Nephron progenitor cell (in vitro differentiated cells): ENCODE measurements around the gene ELMO1.

ENCODE experiments used
- DNase-seq: peaks from one replicate; pipeline ENCODE4 v3.0.0; 2021
- H3K27ac Mint-ChIP-seq: 2 replicates; pipeline ENCODE4 v1.8.0; 2021; ENCODE audit warnings: mild to moderate bottlenecking, moderate library complexity, mixed read lengths
- H3K27me3 Mint-ChIP-seq: 2 replicates; pipeline ENCODE4 v1.8.0; 2021; ENCODE audit warnings: mild to moderate bottlenecking, low read depth, mixed read lengths; ENCODE audit not compliant: poor library complexity
- H3K36me3 Mint-ChIP-seq: 2 replicates; pipeline ENCODE4 v1.8.0; 2021; ENCODE audit warnings: low read depth, mixed read lengths
- H3K4me1 Mint-ChIP-seq: 2 replicates; pipeline ENCODE4 v1.8.0; 2021; ENCODE audit warnings: mixed read lengths
- H3K4me3 Mint-ChIP-seq: 2 replicates; pipeline ENCODE4 v1.8.0; 2021; ENCODE audit warnings: mild to moderate bottlenecking, moderate library complexity, mixed read lengths
- H3K9me3 Mint-ChIP-seq: 2 replicates; pipeline ENCODE4 v1.8.0; 2021; ENCODE audit warnings: mild to moderate bottlenecking, moderate library complexity, mixed read lengths
- TF ChIP-seq, protein P1 (sequence below): fragments of 200-600 bp; sonication (generic); IDR thresholded peaks from 2 replicates; pipeline ENCODE4 v1.5.0; 2021; ENCODE audit warnings: antibody characterized with exemption

Gene ELMO1

DNA sequence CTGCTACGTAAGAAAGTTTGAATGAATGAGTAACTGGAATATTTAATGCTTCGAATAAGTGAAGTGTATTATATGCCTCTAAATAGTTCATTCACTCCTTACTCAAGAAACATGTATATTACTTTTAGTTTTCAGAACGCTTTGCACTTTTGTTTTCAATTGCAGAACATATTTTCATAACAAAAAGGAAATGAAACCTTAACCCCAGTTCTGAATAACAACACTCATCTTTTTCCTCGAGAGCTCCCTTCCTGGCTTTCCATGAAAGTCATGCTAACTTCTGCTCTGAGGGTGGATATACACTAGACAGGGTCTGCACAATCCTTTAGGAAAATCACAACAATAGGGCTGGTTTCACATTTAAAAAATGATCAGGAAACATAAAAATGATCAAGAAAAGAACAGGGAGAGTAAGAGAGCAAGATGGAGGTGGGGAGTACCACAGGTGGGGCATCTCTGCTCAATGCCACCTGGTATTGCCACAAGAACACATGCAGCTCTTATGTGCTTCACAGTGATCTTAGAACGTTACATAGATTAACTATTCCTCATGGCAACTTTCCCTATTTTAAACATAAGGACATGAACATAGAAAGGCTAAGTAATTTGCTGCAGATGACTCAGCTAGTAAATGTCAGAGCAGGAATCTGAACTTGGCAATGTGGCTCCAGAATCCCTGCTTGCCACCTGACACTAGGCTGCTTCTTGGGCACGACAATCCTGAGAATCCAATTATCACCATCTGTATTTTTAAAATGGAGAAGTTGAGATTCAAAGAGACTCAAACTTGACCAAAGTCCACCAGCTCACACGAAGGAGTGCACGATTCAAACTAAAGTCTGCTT, 504.9 kb downstream of the ELMO1 start:
- no peak overlapping the region for H3K4me3 Mint-ChIP-seq
- peaks cover 25% of the 10 kb centered on the region for H3K4me1 Mint-ChIP-seq
- peaks cover 20% of the 10 kb centered on the region for H3K9me3 Mint-ChIP-seq
- peaks cover 17% of the 10 kb centered on the region for H3K36me3 Mint-ChIP-seq
- TF ChIP-seq, protein P1, sequence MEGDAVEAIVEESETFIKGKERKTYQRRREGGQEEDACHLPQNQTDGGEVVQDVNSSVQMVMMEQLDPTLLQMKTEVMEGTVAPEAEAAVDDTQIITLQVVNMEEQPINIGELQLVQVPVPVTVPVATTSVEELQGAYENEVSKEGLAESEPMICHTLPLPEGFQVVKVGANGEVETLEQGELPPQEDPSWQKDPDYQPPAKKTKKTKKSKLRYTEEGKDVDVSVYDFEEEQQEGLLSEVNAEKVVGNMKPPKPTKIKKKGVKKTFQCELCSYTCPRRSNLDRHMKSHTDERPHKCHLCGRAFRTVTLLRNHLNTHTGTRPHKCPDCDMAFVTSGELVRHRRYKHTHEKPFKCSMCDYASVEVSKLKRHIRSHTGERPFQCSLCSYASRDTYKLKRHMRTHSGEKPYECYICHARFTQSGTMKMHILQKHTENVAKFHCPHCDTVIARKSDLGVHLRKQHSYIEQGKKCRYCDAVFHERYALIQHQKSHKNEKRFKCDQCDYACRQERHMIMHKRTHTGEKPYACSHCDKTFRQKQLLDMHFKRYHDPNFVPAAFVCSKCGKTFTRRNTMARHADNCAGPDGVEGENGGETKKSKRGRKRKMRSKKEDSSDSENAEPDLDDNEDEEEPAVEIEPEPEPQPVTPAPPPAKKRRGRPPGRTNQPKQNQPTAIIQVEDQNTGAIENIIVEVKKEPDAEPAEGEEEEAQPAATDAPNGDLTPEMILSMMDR, result no peak
- no peak for DNase-seq
- H3K27me3 Mint-ChIP-seq, result peaks cover under 1% of the 10 kb centered on the region
- H3K27ac Mint-ChIP-seq, result no peak overlapping the region

DNA sequence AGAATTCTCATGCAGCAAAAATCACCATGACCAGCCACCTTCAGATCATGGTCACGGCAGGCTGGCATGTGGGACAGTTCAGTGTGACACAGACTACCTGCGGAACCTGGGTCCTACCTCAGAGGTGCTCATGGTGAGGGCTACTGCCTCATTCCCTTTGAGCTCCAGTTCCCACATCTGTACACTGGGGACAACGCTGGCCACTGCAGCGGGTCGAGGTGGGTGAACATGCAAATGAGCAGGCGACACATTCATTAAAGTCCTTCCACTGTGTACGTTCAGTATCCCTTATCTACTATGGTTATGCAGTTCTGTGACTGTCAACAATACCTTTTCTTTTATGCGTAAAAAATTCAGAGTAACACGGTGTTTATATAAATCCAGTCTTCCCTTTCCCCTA, 505.7 kb downstream of the ELMO1 start:
- no peak for DNase-seq
- Mint-ChIP-seq H3K36me3 (peaks cover 20% of the 10 kb centered on the region), H3K4me1 (peaks cover 25% of the 10 kb centered on the region), H3K9me3 (peaks cover 27% of the 10 kb centered on the region), H3K27me3 (peaks cover 1% of the 10 kb centered on the region), H3K27ac (no peak overlapping the region), H3K4me3 (no peak overlapping the region)
- TF ChIP-seq, protein P1, result no peak

DNA sequence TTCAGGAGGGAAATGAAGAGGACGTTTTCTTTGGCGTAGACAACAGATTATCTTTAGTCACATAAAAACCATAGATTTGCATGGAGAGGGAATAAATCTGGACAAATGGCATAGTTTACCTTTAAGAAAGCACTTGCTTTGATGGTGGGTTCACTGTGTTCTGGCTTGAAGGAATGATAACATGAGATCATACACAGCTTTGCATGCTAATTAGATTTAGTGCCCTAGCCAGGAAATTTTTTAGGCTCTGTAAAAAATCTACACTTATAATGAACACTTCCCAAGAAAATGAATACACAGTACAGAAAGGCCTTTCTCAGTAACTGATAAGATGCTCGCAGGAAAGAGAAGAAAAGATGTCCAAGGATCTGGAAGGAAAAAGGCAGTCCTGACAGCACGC, 506.1 kb downstream of the ELMO1 start:
- Mint-ChIP-seq H3K9me3 (peaks cover 29% of the 10 kb centered on the region), H3K36me3 (peaks cover 20% of the 10 kb centered on the region), H3K27ac (no peak overlapping the region), H3K27me3 (peaks cover 2% of the 10 kb centered on the region), H3K4me3 (no peak overlapping the region), H3K4me1 (peaks cover 25% of the 10 kb centered on the region)
- TF ChIP-seq, protein P1, result no peak
- DNase-seq, result no peak

DNA sequence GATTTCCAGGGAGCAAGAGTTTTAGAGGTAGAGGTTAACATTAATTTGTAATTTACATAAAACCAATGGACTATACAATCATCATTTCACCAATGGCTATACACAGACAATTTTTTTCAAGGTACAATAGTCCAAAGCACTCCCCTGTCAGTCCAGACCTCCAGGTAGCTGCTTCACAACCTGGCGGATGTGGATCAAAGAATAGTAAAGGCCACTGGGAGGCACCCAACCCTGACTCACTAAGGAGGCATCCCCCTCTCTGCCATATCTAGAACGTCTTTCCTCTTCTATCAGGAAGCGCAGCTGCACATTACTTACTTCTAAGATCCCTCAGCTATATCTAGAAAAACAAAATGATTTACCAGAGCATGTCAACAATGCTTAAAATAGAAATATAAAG, 506.6 kb downstream of the ELMO1 start:
- peaks cover 25% of the 10 kb centered on the region for H3K4me1 Mint-ChIP-seq
- no peak overlapping the region for H3K27ac Mint-ChIP-seq
- H3K9me3 Mint-ChIP-seq, result peaks cover 34% of the 10 kb centered on the region

DNA sequence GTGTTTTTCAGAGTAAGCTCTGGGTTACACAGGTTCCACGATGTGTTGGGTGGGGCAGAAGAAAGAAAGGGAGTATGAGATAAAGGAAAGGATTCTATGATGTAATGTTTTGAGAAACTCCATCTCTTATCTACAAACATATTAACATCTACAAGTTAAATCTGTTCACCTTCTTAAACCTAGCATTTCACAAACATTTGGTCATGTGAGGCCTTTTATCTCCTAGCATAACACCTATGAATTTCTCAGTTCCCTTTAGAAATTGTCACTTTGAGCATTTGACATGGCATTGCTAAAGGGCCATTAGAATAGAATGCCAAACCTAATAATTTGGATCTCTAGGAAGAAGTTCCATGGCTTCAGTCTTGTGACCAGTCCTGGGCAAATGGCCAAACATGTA, 507.3 kb downstream of the ELMO1 start:
- Mint-ChIP-seq H3K36me3 (peaks cover 25% of the 10 kb centered on the region), H3K9me3 (peaks cover 40% of the 10 kb centered on the region), H3K27me3 (peaks cover 2% of the 10 kb centered on the region), H3K4me3 (no peak overlapping the region), H3K27ac (no peak overlapping the region), H3K4me1 (peaks cover 20% of the 10 kb centered on the region)
- DNase-seq, result no peak
- TF ChIP-seq, protein P1, result no peak

More for the DNA sequence above, 506.6 kb downstream of the ELMO1 start:
- DNase-seq, result no peak
- TF ChIP-seq, protein P1, result no peak
- Mint-ChIP-seq H3K4me3 (no peak overlapping the region), H3K27me3 (peaks cover 2% of the 10 kb centered on the region), H3K36me3 (peaks cover 19% of the 10 kb centered on the region)

DNA sequence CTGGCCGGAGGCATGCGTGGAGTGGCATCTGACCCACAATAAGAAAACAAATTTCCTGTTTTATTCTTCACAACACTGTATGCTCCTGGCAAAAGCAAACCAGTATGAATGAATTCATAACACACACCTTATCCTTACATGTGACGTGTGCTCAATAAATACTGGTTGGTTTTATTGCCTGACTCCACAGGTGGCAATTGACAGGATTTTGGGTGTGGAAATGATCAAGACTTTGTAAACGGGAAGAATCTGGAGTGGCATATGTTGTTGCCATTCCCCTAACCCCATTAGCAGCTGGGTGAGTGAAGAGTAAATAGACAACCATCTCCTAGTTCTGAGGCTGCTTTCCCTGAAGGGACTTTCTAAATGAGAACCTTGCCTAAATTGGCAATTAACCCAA, 508.8 kb downstream of the ELMO1 start:
- no peak overlapping the region for H3K4me3 Mint-ChIP-seq
- peaks cover 54% of the 10 kb centered on the region for H3K9me3 Mint-ChIP-seq
- no peak for DNase-seq
- peaks cover 35% of the 10 kb centered on the region for H3K36me3 Mint-ChIP-seq
- H3K27ac Mint-ChIP-seq, result no peak overlapping the region
- H3K27me3 Mint-ChIP-seq, result peaks cover 2% of the 10 kb centered on the region
- TF ChIP-seq, protein P1, result no peak
- peaks cover 11% of the 10 kb centered on the region for H3K4me1 Mint-ChIP-seq
